Smooth muscle cell (in vitro differentiated cells): ENCODE measurements around the gene FCSK. TPM values are rescaled to one million over a fixed set of nuclear protein-coding genes. Genes with fewer than 3 reads are reported as not detected.
"Not testable (repeated sequence)": the region's sequence is repeated elsewhere in the genome, so short reads cannot be mapped to it uniquely, and the experiment has no call there.

Source experiments
- DNase-seq: peaks from one replicate; lab custom pipeline; 2025; ENCODE audit not compliant: unreplicated experiment; lab: John Stamatoyannopoulos, UW
- H2AFZ ChIP-seq: fragments of 200-600 bp; sonication (generic); 2 replicates; pipeline ENCODE4 v1.6.0; 2016; ENCODE audit warnings: antibody characterized with exemption, low read depth, mild to moderate bottlenecking
- H3F3A ChIP-seq: fragments of 200-600 bp; sonication (generic); 2 replicates; pipeline ENCODE4 v1.6.0; 2017; ENCODE audit warnings: antibody characterized with exemption, low read depth
- H3K27ac ChIP-seq: fragments of 200-600 bp; sonication (generic); 2 replicates; pipeline ENCODE4 v1.5.1; 2016; ENCODE audit warnings: low read depth, mild to moderate bottlenecking
- H3K27me3 ChIP-seq: fragments of 200-600 bp; sonication (generic); 2 replicates; pipeline ENCODE4 v1.6.1; 2016; ENCODE audit warnings: low read depth, mild to moderate bottlenecking
- H3K36me3 ChIP-seq: fragments of 200-600 bp; sonication (generic); 2 replicates; pipeline ENCODE4 v1.5.1; 2016; ENCODE audit warnings: low read depth
- H3K4me1 ChIP-seq: fragments of 200-600 bp; sonication (generic); 2 replicates; pipeline ENCODE4 v1.5.1; 2016; ENCODE audit warnings: low read depth
- H3K4me2 ChIP-seq: fragments of 200-600 bp; sonication (generic); 2 replicates; pipeline ENCODE4 v1.6.0; 2016; ENCODE audit warnings: mild to moderate bottlenecking
- H3K4me3 ChIP-seq: fragments of 200-600 bp; sonication (generic); 2 replicates; pipeline ENCODE4 v1.5.1; 2016; ENCODE audit warnings: mild to moderate bottlenecking
- H3K79me2 ChIP-seq: fragments of 200-600 bp; sonication (generic); 2 replicates; pipeline ENCODE4 v1.6.0; 2016; ENCODE audit warnings: low read depth, mild to moderate bottlenecking
- H3K9ac ChIP-seq: fragments of 200-600 bp; sonication (generic); 2 replicates; pipeline ENCODE4 v1.6.0; 2016; ENCODE audit warnings: low read depth
- H3K9me3 ChIP-seq: fragments of 200-600 bp; sonication (generic); replicated peaks from 2 replicates; pipeline ENCODE4 v1.5.1; 2016; ENCODE audit warnings: low read depth
- H4K20me1 ChIP-seq: fragments of 200-600 bp; sonication (generic); 2 replicates; pipeline ENCODE4 v1.6.0; 2016; ENCODE audit warnings: low read depth
- WGBS: methylation state at CpG from one replicate; pipeline ENCODE4 v1.1.7; 2016; ENCODE audit warnings: low lambda C conversion rate; 5-methylcytosine and 5-hydroxymethylcytosine counted together
- polyA plus RNA-seq: library from polyadenylated mRNA; unstranded; fragments of >200 nt; fragmentation: Nextera tagmentation; extraction: Ambion mirVana; gene quantifications from 2 replicates; pipeline ENCODE4 v1.2.1, GENCODE V29; 2016
- total RNA-seq: library from RNA; depleted of rRNA; stranded (reverse); fragments of >200 nt; gene quantifications from 2 replicates; pipeline ENCODE4 v1.2.3, GENCODE V29; 2014
- TF ChIP-seq, protein P1 (sequence below): fragments of 200-600 bp; sonication (generic); IDR thresholded peaks from 2 replicates; pipeline ENCODE4 v1.5.1; 2017; ENCODE audit warnings: borderline replicate concordance, mild to moderate bottlenecking, antibody characterized with exemption; ENCODE audit not compliant: insufficient read depth, poor library complexity, severe bottlenecking

FCSK gene
- total and polyA plus RNA-seq, 2 experiments from 2014 or later, result 4.8 to 16.5 TPM

DNA sequence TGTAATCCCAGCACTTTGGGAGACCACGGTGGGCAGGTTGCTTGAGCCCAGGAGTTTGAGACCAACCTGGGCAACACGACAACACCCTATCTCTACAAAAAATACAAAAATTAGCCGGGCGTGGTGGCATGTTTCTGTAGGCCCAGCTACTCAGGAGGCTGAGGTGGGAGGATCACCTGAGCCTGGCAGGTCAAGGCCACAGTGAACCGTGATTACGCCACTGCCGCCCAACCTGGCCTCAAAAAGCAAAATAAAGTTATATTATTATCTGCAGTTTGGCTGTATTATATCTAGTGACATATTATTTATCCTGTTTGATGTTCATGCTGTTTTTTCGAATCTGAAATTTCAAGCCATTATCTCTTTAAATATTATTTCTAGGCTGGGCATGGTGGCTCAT is 42.0 kb upstream of the FCSK start:
- H3K4me3 ChIP-seq, result no peak overlapping the region
- no peak overlapping the region for H3K27ac ChIP-seq
- H2AFZ ChIP-seq, result no peak overlapping the region
- TF ChIP-seq, protein P1, sequence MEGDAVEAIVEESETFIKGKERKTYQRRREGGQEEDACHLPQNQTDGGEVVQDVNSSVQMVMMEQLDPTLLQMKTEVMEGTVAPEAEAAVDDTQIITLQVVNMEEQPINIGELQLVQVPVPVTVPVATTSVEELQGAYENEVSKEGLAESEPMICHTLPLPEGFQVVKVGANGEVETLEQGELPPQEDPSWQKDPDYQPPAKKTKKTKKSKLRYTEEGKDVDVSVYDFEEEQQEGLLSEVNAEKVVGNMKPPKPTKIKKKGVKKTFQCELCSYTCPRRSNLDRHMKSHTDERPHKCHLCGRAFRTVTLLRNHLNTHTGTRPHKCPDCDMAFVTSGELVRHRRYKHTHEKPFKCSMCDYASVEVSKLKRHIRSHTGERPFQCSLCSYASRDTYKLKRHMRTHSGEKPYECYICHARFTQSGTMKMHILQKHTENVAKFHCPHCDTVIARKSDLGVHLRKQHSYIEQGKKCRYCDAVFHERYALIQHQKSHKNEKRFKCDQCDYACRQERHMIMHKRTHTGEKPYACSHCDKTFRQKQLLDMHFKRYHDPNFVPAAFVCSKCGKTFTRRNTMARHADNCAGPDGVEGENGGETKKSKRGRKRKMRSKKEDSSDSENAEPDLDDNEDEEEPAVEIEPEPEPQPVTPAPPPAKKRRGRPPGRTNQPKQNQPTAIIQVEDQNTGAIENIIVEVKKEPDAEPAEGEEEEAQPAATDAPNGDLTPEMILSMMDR, result no peak
- H3K36me3 ChIP-seq, result no peaks in the 10 kb centered on the region
- peaks cover 94% of the 10 kb centered on the region for H3K79me2 ChIP-seq
- H3F3A ChIP-seq, result no peaks in the 10 kb centered on the region
- H3K9me3 ChIP-seq, result no peaks in the 10 kb centered on the region
- no peaks in the 10 kb centered on the region for H3K27me3 ChIP-seq
- 98% methylated on average over 8 of the region's 8 CpGs for WGBS
- H3K4me1 ChIP-seq, result peaks cover 14% of the 10 kb centered on the region
- no peak overlapping the region for H3K4me2 ChIP-seq
- no peak overlapping the region for H3K9ac ChIP-seq
- H4K20me1 ChIP-seq, result peaks cover 94% of the 10 kb centered on the region
- DNase-seq, result no peak

- WGBS, result 97% methylated on average over 5 of the region's 5 CpGs
- H3K36me3 ChIP-seq, H3K4me1 ChIP-seq, H3K4me2 ChIP-seq, H3K4me3 ChIP-seq, H3F3A ChIP-seq, H3K27me3 ChIP-seq, H3K9ac ChIP-seq, H2AFZ ChIP-seq, DNase-seq, H3K9me3 ChIP-seq, H3K27ac ChIP-seq: not testable (repeated sequence)
- peaks cover 95% of the 10 kb centered on the region for H3K79me2 ChIP-seq
- peaks cover 94% of the 10 kb centered on the region for H4K20me1 ChIP-seq
Measured at GRCh38 chr16:70413572-70413971, 40.8 kb upstream of the FCSK start.

DNA sequence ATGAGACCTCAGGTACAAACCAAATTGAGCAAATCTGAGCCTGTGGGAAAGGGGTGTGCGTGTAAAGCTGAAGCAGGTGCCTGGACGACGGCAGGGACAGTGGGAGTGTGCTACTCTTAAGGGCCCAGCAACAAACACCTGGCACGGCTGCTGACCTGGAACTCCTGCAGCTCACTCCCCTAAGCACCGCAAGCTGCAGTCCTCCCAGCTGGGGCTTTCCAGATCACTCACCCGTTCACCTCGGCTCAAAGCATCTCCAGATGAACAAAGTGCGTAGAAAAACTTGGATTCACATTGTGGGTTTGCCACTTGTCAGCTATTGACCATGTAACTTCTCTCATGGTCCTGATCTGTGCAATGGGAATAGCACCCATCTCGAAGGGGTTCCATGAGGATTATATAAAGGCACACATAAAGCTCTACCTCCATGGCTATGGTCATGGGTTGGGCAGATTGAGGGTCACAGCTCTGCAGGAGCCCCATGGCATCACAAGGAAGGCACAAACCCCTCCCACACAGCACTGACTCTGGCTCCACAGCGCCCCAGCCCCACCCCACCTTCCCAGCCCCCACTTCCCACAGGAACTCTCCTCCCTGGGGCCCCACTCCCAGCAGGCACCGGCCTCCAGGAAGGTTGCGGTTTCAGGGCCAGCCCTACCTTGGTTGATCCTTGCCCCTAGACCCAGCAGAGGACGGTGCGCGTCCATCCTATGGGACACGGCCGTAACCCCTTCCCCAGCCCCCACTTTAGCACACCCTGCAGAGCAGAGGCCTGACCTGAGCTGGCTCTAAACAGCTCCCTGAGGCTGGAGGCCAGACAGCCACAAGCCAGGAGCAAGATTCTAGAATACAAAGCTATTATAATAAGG is 37.4 kb upstream of the FCSK start:
- H3K9ac ChIP-seq, result no peak overlapping the region
- 92% methylated on average over 16 of the region's 17 CpGs for WGBS
- peaks cover 98% of the 10 kb centered on the region for H4K20me1 ChIP-seq
- no peak overlapping the region for H2AFZ ChIP-seq
- no peak overlapping the region for H3K4me2 ChIP-seq
- peaks cover 99% of the 10 kb centered on the region for H3K79me2 ChIP-seq
- no peaks in the 10 kb centered on the region for H3K27me3 ChIP-seq
- H3F3A ChIP-seq, result no peaks in the 10 kb centered on the region
- no peak for DNase-seq
- H3K36me3 ChIP-seq, result no peaks in the 10 kb centered on the region
- no peak overlapping the region for H3K4me3 ChIP-seq
- peaks cover 4% of the 10 kb centered on the region for H3K4me1 ChIP-seq
- TF ChIP-seq, protein P1, result no peak
- H3K27ac ChIP-seq, result no peak overlapping the region
- no peaks in the 10 kb centered on the region for H3K9me3 ChIP-seq

DNA sequence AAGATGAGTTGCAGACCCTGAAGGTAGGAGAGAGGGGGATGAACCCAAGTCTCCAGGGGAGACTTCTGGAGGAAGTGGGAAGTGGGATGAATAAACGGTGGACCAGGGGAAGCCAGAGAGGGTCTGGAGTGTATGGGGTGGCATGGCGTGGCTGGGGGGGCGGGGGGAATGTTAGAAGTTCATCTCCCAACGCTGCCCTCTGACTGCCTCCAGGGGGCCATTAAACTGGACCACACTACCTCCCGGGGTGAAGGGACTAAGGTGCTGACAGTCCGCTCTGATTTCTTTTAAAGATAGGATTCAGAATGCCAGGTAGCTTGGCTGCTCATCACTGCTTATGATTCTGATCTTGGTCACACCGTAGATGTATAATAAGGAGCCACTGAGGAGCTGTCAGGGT is 36.7 kb upstream of the FCSK start:
- TF ChIP-seq, protein P1, result no peak
- Histone ChIP-seq H4K20me1 (peaks cover 98% of the 10 kb centered on the region), H3K27ac (no peak overlapping the region), H3K4me2 (no peak overlapping the region), H2AFZ (no peak overlapping the region), H3K4me3 (no peak overlapping the region), H3K79me2 (peaks cover 99% of the 10 kb centered on the region), H3K9ac (no peak overlapping the region), H3K27me3 (no peaks in the 10 kb centered on the region), H3K4me1 (peaks cover 4% of the 10 kb centered on the region), H3F3A (no peaks in the 10 kb centered on the region), H3K9me3 (no peaks in the 10 kb centered on the region), H3K36me3 (no peaks in the 10 kb centered on the region)
- WGBS, result 91% methylated on average over 7 of the region's 7 CpGs
- DNase-seq, result no peak
